A549 (cell line): ENCODE results near the gene KLRC3. TPM values are rescaled to one million over a fixed set of nuclear protein-coding genes. Genes with fewer than 3 reads are reported as not detected.
"Not testable (repeated sequence)": the region's sequence is repeated elsewhere in the genome, so short reads cannot be mapped to it uniquely, and the experiment has no call there.

Source experiments
- ATAC-seq, 2 experiments: fragments of 200-7000 bp in 1 of 2; fragments of >200 bp in 1 of 2; cut with Nextera tagmentation in 1 of 2; cut with Tn5 transposase in 1 of 2; 3 replicates each; pipeline versions ENCODE4 v1.8.0 to v1.9.1; 2018 to 2020; ENCODE audit warnings: mild to moderate bottlenecking in 1 of 2, moderate library complexity in 1 of 2
- CTCF ChIA-PET: fragments of 300-600 bp; sonication (Branson Sonifier 250); formaldehyde crosslinking; extraction: SDS; loops from one replicate; lab custom pipeline; 2021; ENCODE audit warnings: antibody characterized with exemption, inconsistent platforms; lab: Yijun Ruan, JAX
- POLR2A ChIA-PET: fragments of 350-600 bp; formaldehyde crosslinking; extraction: SDS; loops from one replicate; lab custom pipeline; 2021; ENCODE audit warnings: antibody characterized with exemption, inconsistent platforms; lab: Yijun Ruan, JAX
- DNase-seq, 2 experiments: peaks; one replicate each; pipeline versions ENCODE4 v3.0.0 to v3.0.0-alpha.2; 2011 to 2016; ENCODE audit warnings: low read depth in 1 of 2, low spot score in 1 of 2
- FAIRE-seq: peaks from 2 replicates; lab custom pipeline; 2011; peaks lifted over from hg19 to GRCh38; lab: Jason Lieb, UNC
- H3K27ac ChIP-seq, 2 experiments: fragments of >200 bp; sonication (Bioruptor Twin); formaldehyde crosslinking; 3 replicates each; pipeline ENCODE4 v1.5.1; 2016 to 2017
- H3K4me1 ChIP-seq: fragments of >200 bp; sonication (Bioruptor Twin); formaldehyde crosslinking; 3 replicates; pipeline ENCODE4 v1.6.1; 2016
- H3K4me2 ChIP-seq: fragments of >200 bp; sonication (Bioruptor Twin); formaldehyde crosslinking; 3 replicates; pipeline ENCODE4 v1.6.1; 2016
- H3K4me3 ChIP-seq: fragments of >200 bp; sonication (Bioruptor Twin); formaldehyde crosslinking; 3 replicates; pipeline ENCODE4 v1.5.1; 2016
- H3K9me3 ChIP-seq: fragments of >200 bp; sonication (Bioruptor Twin); formaldehyde crosslinking; 3 replicates; pipeline ENCODE4 v1.6.1; 2016
- CHD2 ChIP-seq: fragments of 150-350 bp; IDR thresholded peaks from 2 replicates; pipeline ENCODE4 v1.6.1; 2014; ENCODE audit warnings: low read length; ENCODE audit not compliant: partially characterized antibody
- CHD4 ChIP-seq: fragments of 200-600 bp; sonication (generic); IDR thresholded peaks from 2 replicates; pipeline ENCODE4 v1.6.1; 2016; ENCODE audit warnings: antibody characterized with exemption, mild to moderate bottlenecking, borderline replicate concordance
- FOSL2 ChIP-seq, 2 experiments: fragments of 450-650 bp in 1 of 2; fragments of >200 bp in 1 of 2; sonication (Bioruptor Twin) in 1 of 2; formaldehyde crosslinking; IDR thresholded peaks; 2 replicates each; pipeline versions ENCODE4 v1.5.0 to v1.6.1; 2016 to 2020; ENCODE audit warnings: mild to moderate bottlenecking in 1 of 2, moderate library complexity in 1 of 2
- FOXS1 ChIP-seq: fragments of 250-450 bp; sonication (Bioruptor Pico); IDR thresholded peaks from 2 replicates; pipeline ENCODE4 v1.5.0; 2020; ENCODE audit warnings: mild to moderate bottlenecking, moderate library complexity
- GATA3 ChIP-seq: IDR thresholded peaks from 2 replicates; pipeline ENCODE4 v1.6.1; 2012; ENCODE audit warnings: borderline replicate concordance
- HES2 ChIP-seq: fragments of >200 bp; sonication (Bioruptor Twin); formaldehyde crosslinking; IDR thresholded peaks from 2 replicates; pipeline ENCODE4 v1.6.1; 2016
- HOXA7 ChIP-seq: fragments of 250-450 bp; sonication (Bioruptor Pico); IDR thresholded peaks from 2 replicates; pipeline ENCODE4 v1.5.0; 2020; ENCODE audit warnings: mild to moderate bottlenecking, moderate library complexity
- KDM1A ChIP-seq: fragments of 200-600 bp; sonication (generic); IDR thresholded peaks from 2 replicates; pipeline ENCODE4 v1.6.1; 2016; ENCODE audit warnings: low read depth, mild to moderate bottlenecking
- KDM5A ChIP-seq: fragments of 200-600 bp; sonication (generic); IDR thresholded peaks from 2 replicates; pipeline ENCODE4 v1.6.1; 2016; ENCODE audit warnings: antibody characterized with exemption, mild to moderate bottlenecking
- MAFK ChIP-seq: fragments of 450-650 bp; IDR thresholded peaks from 2 replicates; pipeline ENCODE4 v1.6.1; 2014; ENCODE audit not compliant: partially characterized antibody
- MAZ ChIP-seq: fragments of 150-350 bp; IDR thresholded peaks from 2 replicates; pipeline ENCODE4 v1.6.1; 2014; ENCODE audit warnings: antibody characterized with exemption, low read depth, low read length, borderline replicate concordance
- NPAS2 ChIP-seq: fragments of 250-450 bp; sonication (Bioruptor Pico); IDR thresholded peaks from 2 replicates; pipeline ENCODE4 v1.8.0; 2022; ENCODE audit warnings: mild to moderate bottlenecking, moderate library complexity, borderline replicate concordance
- NR3C1 ChIP-seq: fragments of >200 bp; sonication (Bioruptor Twin); formaldehyde crosslinking; IDR thresholded peaks from 3 replicates; pipeline ENCODE4 v1.6.1; 2017
- PHF8 ChIP-seq: fragments of 200-600 bp; sonication (generic); IDR thresholded peaks from 2 replicates; pipeline ENCODE4 v1.6.1; 2016; ENCODE audit warnings: low read depth, mild to moderate bottlenecking, antibody characterized with exemption, moderate library complexity, borderline replicate concordance
- RAD21 ChIP-seq, 2 experiments: fragments of >200 bp in 1 of 2; sonication (Bioruptor Twin) in 1 of 2; formaldehyde crosslinking in 1 of 2; IDR thresholded peaks in 1 of 2; conservative IDR thresholded peaks in 1 of 2; 2 replicates in 1 of 2; 3 replicates in 1 of 2; pipeline ENCODE4 v1.6.1; 2012 to 2018; ENCODE audit warnings: inconsistent platforms in 1 of 2
- RCOR1 ChIP-seq: fragments of 150-350 bp; IDR thresholded peaks from 2 replicates; pipeline ENCODE4 v1.6.1; 2014; ENCODE audit warnings: antibody characterized with exemption, low read length, low read depth
- RFX5 ChIP-seq: fragments of 450-650 bp; IDR thresholded peaks from 2 replicates; pipeline ENCODE4 v1.7.1; 2014; ENCODE audit warnings: antibody characterized with exemption, mild to moderate bottlenecking, moderate library complexity
- RNF2 ChIP-seq: fragments of 200-600 bp; sonication (generic); IDR thresholded peaks from 2 replicates; pipeline ENCODE4 v1.6.1; 2016; ENCODE audit warnings: low read depth, mild to moderate bottlenecking, antibody characterized with exemption, moderate library complexity, borderline replicate concordance
- SMC3 ChIP-seq: fragments of >200 bp; sonication (Bioruptor Twin); formaldehyde crosslinking; IDR thresholded peaks from 3 replicates; pipeline ENCODE4 v1.6.1; 2018; ENCODE audit warnings: inconsistent platforms
- SREBF2 ChIP-seq: fragments of 450-650 bp; IDR thresholded peaks from 2 replicates; pipeline ENCODE4 v1.6.1; 2014; ENCODE audit warnings: mild to moderate bottlenecking, moderate library complexity
- TFCP2L1 ChIP-seq: fragments of 250-450 bp; sonication (Bioruptor Pico); IDR thresholded peaks from 2 replicates; pipeline ENCODE4 v1.5.0; 2021; ENCODE audit warnings: mild to moderate bottlenecking
- ZC3H11A ChIP-seq: fragments of 450-650 bp; IDR thresholded peaks from 2 replicates; pipeline ENCODE4 v1.6.1; 2014; ENCODE audit warnings: antibody characterized with exemption, mild to moderate bottlenecking
- ZFP36 ChIP-seq: fragments of 450-650 bp; IDR thresholded peaks from 2 replicates; pipeline ENCODE4 v1.6.1; 2014; ENCODE audit warnings: borderline replicate concordance; ENCODE audit not compliant: partially characterized antibody
- ZNF302 ChIP-seq: fragments of 250-450 bp; sonication (Bioruptor Pico); IDR thresholded peaks from 2 replicates; pipeline ENCODE4 v1.9.0; 2021; ENCODE audit warnings: inconsistent platforms, mild to moderate bottlenecking, moderate library complexity
- WGBS: methylation state at CpG from one replicate; pipeline ENCODE4 v1.1.6; 2017; ENCODE audit errors: missing lambda C conversion rate; 5-methylcytosine and 5-hydroxymethylcytosine counted together
- polyA plus RNA-seq, 4 experiments: library from polyadenylated mRNA; depleted of rRNA in 3 of 4; stranded (reverse); fragments of >200 nt; fragmentation: RNase III in 1 of 4; extraction: RNeasy Plus Mini Kit Qiagen cat#74134 plus additional on column Dnase treatment in 1 of 4; gene quantifications; 2 replicates in 3 of 4; 3 replicates in 1 of 4; pipeline ENCODE4 v1.2.3, GENCODE V29; 2011 to 2017
- TF ChIP-seq, protein P1 (sequence below): IDR thresholded peaks from 2 replicates; pipeline ENCODE4 v1.6.1; 2012
- TF ChIP-seq, protein P2 (sequence below): fragments of 250-450 bp; sonication (Bioruptor Pico); IDR thresholded peaks from 2 replicates; pipeline ENCODE4 v1.5.0; 2020; ENCODE audit warnings: low read depth, mild to moderate bottlenecking, moderate library complexity
- TF ChIP-seq, protein P3 (sequence below): fragments of 200-600 bp; sonication (generic); IDR thresholded peaks from 2 replicates; pipeline ENCODE4 v1.6.1; 2016; ENCODE audit warnings: antibody characterized with exemption, mild to moderate bottlenecking, moderate library complexity

Gene KLRC3
- polyA plus RNA-seq, 2 of the 4 experiments (the other 2 are of a cell fraction) = 0.10 TPM; not detected in 1

- FAIRE-seq (no peak), DNase-seq (no peak), ATAC-seq (no peak)
- Histone ChIP-seq H3K27ac (no peak overlapping the region), H3K9me3 (no peaks in the 10 kb centered on the region), H3K4me1 (peaks cover 31% of the 10 kb centered on the region), H3K4me3 (no peak overlapping the region)
- POLR2A ChIA-PET = no interaction called here
- CTCF ChIA-PET = interaction anchor here (3.2 kb wide), 1 partner anchor 195 kb away, joined by 25 read pairs; no protein-coding TSS in a partner anchor
- 90% methylated on average over 10 of the region's 10 CpGs for WGBS
- TF ChIP-seq KDM5A (no peak), RNF2 (no peak), HES2 (no peak), CHD4 (no peak), ZNF302 (CRISPR knock-in tag) (no peak), RCOR1 (no peak), FOXS1 (CRISPR knock-in tag) (no peak), NR3C1 (no peak), GATA3 (no peak), ZFP36 (no peak), MAFK (no peak), SREBF2 (no peak), FOSL2 (IDR thresholded peaks at IDR 0.05) (no peak), FOSL2 (CRISPR knock-in tag; IDR thresholded peaks at IDR 0.05) (no peak), MAZ (no peak), CHD2 (no peak), NPAS2 (CRISPR knock-in tag) (no peak), RFX5 (no peak), ZC3H11A (no peak), PHF8 (no peak)
- TF ChIP-seq, protein P1, sequence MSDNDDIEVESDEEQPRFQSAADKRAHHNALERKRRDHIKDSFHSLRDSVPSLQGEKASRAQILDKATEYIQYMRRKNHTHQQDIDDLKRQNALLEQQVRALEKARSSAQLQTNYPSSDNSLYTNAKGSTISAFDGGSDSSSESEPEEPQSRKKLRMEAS = no peak
- TF ChIP-seq, all 56 proteins: peak for 0
- H3K4me2 ChIP-seq = no peak overlapping the region
These were observed 51.9 kb downstream of the KLRC3 start for GRCh38 chr12:10368206-10369171.

GRCh38 chr12:10367714-10368113, 52.7 kb downstream of the KLRC3 start:
- not testable (repeated sequence) for H3K9me3 ChIP-seq, H3K4me3 ChIP-seq, H3K27ac ChIP-seq, FAIRE-seq, DNase-seq, H3K4me2 ChIP-seq, ATAC-seq
- peaks cover 30% of the 10 kb centered on the region for H3K4me1 ChIP-seq
- ChIA-PET CTCF (interaction anchor here (0.9 to 3.2 kb wide), 10 partner anchors 8 to 1120 kb away, joined by 3 to 25 read pairs (median 4); no protein-coding TSS in a partner anchor), POLR2A (interaction anchor here (1.2 kb wide), 1 partner anchor 194 kb away, joined by 3 read pairs; no protein-coding TSS in a partner anchor)
- WGBS = 67% methylated on average over 4 of the region's 4 CpGs

GRCh38 chr12:10366875-10367274, 53.5 kb downstream of the KLRC3 start:
- no peak overlapping the region for H3K4me2 ChIP-seq
- POLR2A ChIA-PET = interaction anchor here (1.2 kb wide), 1 partner anchor 195 kb away, joined by 3 read pairs; no protein-coding TSS in a partner anchor
- H3K4me1 ChIP-seq = peaks cover 22% of the 10 kb centered on the region; the same call in 2 of the 3 replicates
- CTCF ChIA-PET = interaction anchor here (0.5 to 3.2 kb wide), 23 partner anchors 9 to 1121 kb away, joined by 3 to 25 read pairs (median 3); no protein-coding TSS in a partner anchor
- ATAC-seq (peak; percentile 24 to 43; a peak in 3 of 6 replicates), FAIRE-seq (no peak), DNase-seq (peak in 1 of 2 experiments; percentile 70)
- no peak overlapping the region for H3K27ac ChIP-seq
- H3K9me3 ChIP-seq = no peaks in the 10 kb centered on the region
- H3K4me3 ChIP-seq = no peak overlapping the region
- TF ChIP-seq FOSL2 (IDR thresholded peaks at IDR 0.05) (no peak), FOSL2 (CRISPR knock-in tag; IDR thresholded peaks at IDR 0.05) (no peak), KDM5A (no peak), RAD21 (conservative IDR thresholded peaks at IDR 0.05 in 1 of 2, IDR thresholded peaks at IDR 0.05 in 1 of 2) (peak; percentile 92 to 94), HOXA7 (CRISPR knock-in tag) (no peak), CHD4 (no peak), SREBF2 (no peak), SMC3 (peak; percentile 96), ZNF302 (CRISPR knock-in tag) (no peak), TFCP2L1 (CRISPR knock-in tag) (no peak), NPAS2 (CRISPR knock-in tag) (no peak), KDM1A (no peak)
- TF ChIP-seq, protein P2, sequence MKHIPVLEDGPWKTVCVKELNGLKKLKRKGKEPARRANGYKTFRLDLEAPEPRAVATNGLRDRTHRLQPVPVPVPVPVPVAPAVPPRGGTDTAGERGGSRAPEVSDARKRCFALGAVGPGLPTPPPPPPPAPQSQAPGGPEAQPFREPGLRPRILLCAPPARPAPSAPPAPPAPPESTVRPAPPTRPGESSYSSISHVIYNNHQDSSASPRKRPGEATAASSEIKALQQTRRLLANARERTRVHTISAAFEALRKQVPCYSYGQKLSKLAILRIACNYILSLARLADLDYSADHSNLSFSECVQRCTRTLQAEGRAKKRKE = no peak
- TF ChIP-seq, protein P3, sequence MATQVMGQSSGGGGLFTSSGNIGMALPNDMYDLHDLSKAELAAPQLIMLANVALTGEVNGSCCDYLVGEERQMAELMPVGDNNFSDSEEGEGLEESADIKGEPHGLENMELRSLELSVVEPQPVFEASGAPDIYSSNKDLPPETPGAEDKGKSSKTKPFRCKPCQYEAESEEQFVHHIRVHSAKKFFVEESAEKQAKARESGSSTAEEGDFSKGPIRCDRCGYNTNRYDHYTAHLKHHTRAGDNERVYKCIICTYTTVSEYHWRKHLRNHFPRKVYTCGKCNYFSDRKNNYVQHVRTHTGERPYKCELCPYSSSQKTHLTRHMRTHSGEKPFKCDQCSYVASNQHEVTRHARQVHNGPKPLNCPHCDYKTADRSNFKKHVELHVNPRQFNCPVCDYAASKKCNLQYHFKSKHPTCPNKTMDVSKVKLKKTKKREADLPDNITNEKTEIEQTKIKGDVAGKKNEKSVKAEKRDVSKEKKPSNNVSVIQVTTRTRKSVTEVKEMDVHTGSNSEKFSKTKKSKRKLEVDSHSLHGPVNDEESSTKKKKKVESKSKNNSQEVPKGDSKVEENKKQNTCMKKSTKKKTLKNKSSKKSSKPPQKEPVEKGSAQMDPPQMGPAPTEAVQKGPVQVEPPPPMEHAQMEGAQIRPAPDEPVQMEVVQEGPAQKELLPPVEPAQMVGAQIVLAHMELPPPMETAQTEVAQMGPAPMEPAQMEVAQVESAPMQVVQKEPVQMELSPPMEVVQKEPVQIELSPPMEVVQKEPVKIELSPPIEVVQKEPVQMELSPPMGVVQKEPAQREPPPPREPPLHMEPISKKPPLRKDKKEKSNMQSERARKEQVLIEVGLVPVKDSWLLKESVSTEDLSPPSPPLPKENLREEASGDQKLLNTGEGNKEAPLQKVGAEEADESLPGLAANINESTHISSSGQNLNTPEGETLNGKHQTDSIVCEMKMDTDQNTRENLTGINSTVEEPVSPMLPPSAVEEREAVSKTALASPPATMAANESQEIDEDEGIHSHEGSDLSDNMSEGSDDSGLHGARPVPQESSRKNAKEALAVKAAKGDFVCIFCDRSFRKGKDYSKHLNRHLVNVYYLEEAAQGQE = no peak
